HepG2 (cell line): Measurements from ENCODE around the gene CMTM4. TPM values are rescaled to one million over a fixed set of nuclear protein-coding genes. Genes with fewer than 3 reads are reported as not detected.
A peak's percentile ranks its signal among the peaks of the same experiment; 100 is the strongest.

ENCODE experiments used
- ARNT2 ChIP-seq: sonication (generic); formaldehyde crosslinking; IDR thresholded peaks from 2 replicates; pipeline ENCODE4 v1.8.0; 2022; ENCODE audit warnings: mild to moderate bottlenecking, low read depth, missing genetic modification reagents, moderate library complexity
- CBX2 ChIP-seq, 2 experiments: fragments of 200-600 bp in 1 of 2; sonication (generic); formaldehyde crosslinking in 1 of 2; IDR thresholded peaks; 2 replicates each; pipeline versions ENCODE4 v1.7.0 to v1.8.1; 2018 to 2022; ENCODE audit warnings: low read depth in 2 of 2, low read length in 1 of 2, mild to moderate bottlenecking in 1 of 2, missing genetic modification reagents in 1 of 2
- HNRNPUL1 ChIP-seq: fragments of 200-400 bp; formaldehyde crosslinking; IDR thresholded peaks from 2 replicates; pipeline ENCODE4 v1.6.1; 2017; ENCODE audit warnings: low read depth, mild to moderate bottlenecking, low read length, moderate library complexity
- KDM4B ChIP-seq: sonication (generic); formaldehyde crosslinking; IDR thresholded peaks from 2 replicates; pipeline ENCODE4 v1.4.0; 2020; ENCODE audit warnings: missing genetic modification reagents
- NKX3-1 ChIP-seq: sonication (generic); formaldehyde crosslinking; IDR thresholded peaks from 2 replicates; pipeline ENCODE4 v1.5.0; 2020; ENCODE audit warnings: missing genetic modification reagents
- POLR2A ChIP-seq, 2 experiments: IDR thresholded peaks; 2 replicates each; pipeline ENCODE4 v1.6.1; 2011; ENCODE audit warnings: low read depth in 2 of 2, low read length in 2 of 2, mild to moderate bottlenecking in 1 of 2, moderate library complexity in 1 of 2; ENCODE audit not compliant: insufficient read depth in 1 of 2
- THAP11 ChIP-seq: IDR thresholded peaks from 2 replicates; pipeline ENCODE4 v1.6.1; 2016; ENCODE audit warnings: missing biosample characterization, missing genetic modification reagents
- ZNF501 ChIP-seq: sonication (generic); formaldehyde crosslinking; IDR thresholded peaks from 2 replicates; pipeline ENCODE4 v1.5.1; 2020; ENCODE audit warnings: mild to moderate bottlenecking, moderate library complexity, missing genetic modification reagents
- ZNF570 ChIP-seq: sonication (generic); formaldehyde crosslinking; IDR thresholded peaks from 2 replicates; pipeline ENCODE4 v1.4.0; 2020; ENCODE audit warnings: mild to moderate bottlenecking, missing genetic modification reagents, borderline replicate concordance
- polyA plus RNA-seq, 8 experiments: library from polyadenylated mRNA; depleted of rRNA in 3 of 8; stranded (reverse) in 7 of 8; unstranded in 1 of 8; fragments of >200 nt; fragmentation: Illumina TruSeq in 4 of 8; extraction: Trizol in 4 of 8; gene quantifications; 2 replicates each; pipeline versions ENCODE4 v1.2.1 to v1.2.3, GENCODE V29; 2011 to 2016; ENCODE audit warnings: low read depth in 4 of 8, missing spikeins in 1 of 8, mixed read lengths in 1 of 8; ENCODE audit not compliant: insufficient read depth in 1 of 8
- total RNA-seq, 5 experiments: library from RNA; depleted of rRNA; stranded (reverse); fragments of >200 nt; fragmentation: Illumina TruSeq; extraction: Trizol; gene quantifications; 2 replicates each; pipeline ENCODE4 v1.2.3, GENCODE V29; 2016; ENCODE audit warnings: low read depth in 1 of 5
- TF ChIP-seq, protein P1 (sequence below), 2 experiments: sonication (generic) in 1 of 2; formaldehyde crosslinking in 1 of 2; IDR thresholded peaks; 2 replicates each; pipeline versions ENCODE4 v1.4.0 to v1.6.1; 2018 to 2020; ENCODE audit warnings: missing genetic modification reagents in 2 of 2, borderline replicate concordance in 1 of 2, low read depth in 1 of 2, mild to moderate bottlenecking in 1 of 2, missing biosample characterization in 1 of 2
- TF ChIP-seq, protein P2 (sequence below): sonication (generic); formaldehyde crosslinking; IDR thresholded peaks from 2 replicates; pipeline ENCODE4 v1.8.0; 2022; ENCODE audit warnings: missing genetic modification reagents, mild to moderate bottlenecking, borderline replicate concordance
- TF ChIP-seq, protein P3 (sequence below): sonication (generic); formaldehyde crosslinking; IDR thresholded peaks from 2 replicates; pipeline ENCODE4 v1.9.0; 2022; ENCODE audit warnings: missing genetic modification reagents, mild to moderate bottlenecking, borderline replicate concordance
- TF ChIP-seq, protein P4 (sequence below): sonication (generic); formaldehyde crosslinking; IDR thresholded peaks from 2 replicates; pipeline ENCODE4 v1.4.0; 2020; ENCODE audit warnings: missing genetic modification reagents; ENCODE audit errors: not compliant biosample characterization
- TF ChIP-seq, protein P5 (sequence below): sonication (generic); formaldehyde crosslinking; IDR thresholded peaks from 2 replicates; pipeline ENCODE4 v1.5.0; 2020; ENCODE audit warnings: mild to moderate bottlenecking, missing genetic modification reagents, borderline replicate concordance
- TF ChIP-seq, protein P6 (sequence below): sonication (generic); formaldehyde crosslinking; IDR thresholded peaks from 2 replicates; pipeline ENCODE4 v1.4.0; 2020; ENCODE audit warnings: missing genetic modification reagents, borderline replicate concordance

Gene CMTM4
- total and polyA plus RNA-seq, 2 of the 13 experiments (the other 11 are each of a cell fraction or from before 2014, with no cell fraction given), result 32.0 to 36.3 TPM

DNA sequence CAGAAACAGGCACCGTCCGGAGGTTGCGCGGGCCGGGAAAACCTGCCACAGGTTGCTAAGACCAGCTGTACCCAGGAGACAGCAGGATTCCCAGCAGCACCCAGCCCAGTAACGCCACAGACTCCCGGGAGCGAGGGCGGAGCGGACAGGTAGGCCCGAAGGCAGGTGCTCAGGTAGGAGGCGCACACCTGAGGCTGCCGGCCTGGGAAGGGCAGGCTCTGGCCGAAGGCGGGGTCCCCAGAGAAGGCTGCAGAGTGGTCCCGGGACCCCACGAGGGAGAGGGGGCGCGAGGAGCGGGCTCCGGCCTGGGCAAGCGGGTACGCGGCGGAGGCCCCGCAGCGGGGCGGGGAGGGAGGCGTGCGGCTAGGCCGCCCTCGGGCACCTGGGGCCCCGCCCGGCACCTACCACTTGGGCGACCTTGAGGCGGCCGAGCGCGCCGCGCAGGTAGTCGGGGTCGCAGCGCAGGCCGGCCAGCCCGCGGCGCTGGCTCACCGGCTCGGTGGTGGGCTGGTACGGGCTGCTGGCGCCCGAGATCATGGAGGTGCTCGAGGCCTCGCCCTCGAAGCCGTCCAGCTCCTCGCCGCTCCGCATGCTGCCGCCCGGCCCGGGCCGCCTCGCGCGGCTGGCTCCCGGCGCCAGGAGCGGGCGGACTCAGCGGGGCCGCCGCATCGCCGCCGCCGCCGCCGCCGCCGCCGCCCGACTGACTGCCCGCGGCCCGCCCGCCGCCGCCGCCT, 441 bp downstream of the CMTM4 start (continued):
- TF ChIP-seq POLR2A (IDR thresholded peaks at IDR 0.05; ENCODE audit: insufficient read depth in 1 of 2, low read depth in 2 of 2, low read length in 2 of 2) (peak in 1 of 2 experiments; percentile 41; a peak in 1 of 4 replicates), ARNT2 (peak; percentile 75), ZNF570 (CRISPR knock-in tag) (no peak), CBX2 (IDR thresholded peaks at IDR 0.05; ENCODE audit: low read depth, low read length) (no peak), CBX2 (CRISPR knock-in tag; IDR thresholded peaks at IDR 0.05; ENCODE audit: low read depth) (peak; percentile 46; the same call in 1 of the 2 replicates), KDM4B (CRISPR knock-in tag) (no peak), NKX3-1 (no peak), THAP11 (peak; percentile 16; the same call in 1 of the 2 replicates), ZNF501 (CRISPR knock-in tag) (peak; percentile 54; the same call in 1 of the 2 replicates), HNRNPUL1 (no peak)
- TF ChIP-seq, protein P1, sequence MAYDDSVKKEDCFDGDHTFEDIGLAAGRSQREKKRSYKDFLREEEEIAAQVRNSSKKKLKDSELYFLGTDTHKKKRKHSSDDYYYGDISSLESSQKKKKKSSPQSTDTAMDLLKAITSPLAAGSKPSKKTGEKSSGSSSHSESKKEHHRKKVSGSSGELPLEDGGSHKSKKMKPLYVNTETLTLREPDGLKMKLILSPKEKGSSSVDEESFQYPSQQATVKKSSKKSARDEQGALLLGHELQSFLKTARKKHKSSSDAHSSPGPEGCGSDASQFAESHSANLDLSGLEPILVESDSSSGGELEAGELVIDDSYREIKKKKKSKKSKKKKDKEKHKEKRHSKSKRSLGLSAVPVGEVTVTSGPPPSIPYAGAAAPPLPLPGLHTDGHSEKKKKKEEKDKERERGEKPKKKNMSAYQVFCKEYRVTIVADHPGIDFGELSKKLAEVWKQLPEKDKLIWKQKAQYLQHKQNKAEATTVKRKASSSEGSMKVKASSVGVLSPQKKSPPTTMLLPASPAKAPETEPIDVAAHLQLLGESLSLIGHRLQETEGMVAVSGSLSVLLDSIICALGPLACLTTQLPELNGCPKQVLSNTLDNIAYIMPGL (CRISPR knock-in tag; IDR thresholded peaks at IDR 0.05; ENCODE audit: borderline replicate concordance in 1 of 2, low read depth in 1 of 2), result peak; percentile 26 to 40; a peak in 2 of 4 replicates
- TF ChIP-seq, protein P2, sequence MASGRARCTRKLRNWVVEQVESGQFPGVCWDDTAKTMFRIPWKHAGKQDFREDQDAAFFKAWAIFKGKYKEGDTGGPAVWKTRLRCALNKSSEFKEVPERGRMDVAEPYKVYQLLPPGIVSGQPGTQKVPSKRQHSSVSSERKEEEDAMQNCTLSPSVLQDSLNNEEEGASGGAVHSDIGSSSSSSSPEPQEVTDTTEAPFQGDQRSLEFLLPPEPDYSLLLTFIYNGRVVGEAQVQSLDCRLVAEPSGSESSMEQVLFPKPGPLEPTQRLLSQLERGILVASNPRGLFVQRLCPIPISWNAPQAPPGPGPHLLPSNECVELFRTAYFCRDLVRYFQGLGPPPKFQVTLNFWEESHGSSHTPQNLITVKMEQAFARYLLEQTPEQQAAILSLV (CRISPR knock-in tag), result no peak
- TF ChIP-seq, protein P3, sequence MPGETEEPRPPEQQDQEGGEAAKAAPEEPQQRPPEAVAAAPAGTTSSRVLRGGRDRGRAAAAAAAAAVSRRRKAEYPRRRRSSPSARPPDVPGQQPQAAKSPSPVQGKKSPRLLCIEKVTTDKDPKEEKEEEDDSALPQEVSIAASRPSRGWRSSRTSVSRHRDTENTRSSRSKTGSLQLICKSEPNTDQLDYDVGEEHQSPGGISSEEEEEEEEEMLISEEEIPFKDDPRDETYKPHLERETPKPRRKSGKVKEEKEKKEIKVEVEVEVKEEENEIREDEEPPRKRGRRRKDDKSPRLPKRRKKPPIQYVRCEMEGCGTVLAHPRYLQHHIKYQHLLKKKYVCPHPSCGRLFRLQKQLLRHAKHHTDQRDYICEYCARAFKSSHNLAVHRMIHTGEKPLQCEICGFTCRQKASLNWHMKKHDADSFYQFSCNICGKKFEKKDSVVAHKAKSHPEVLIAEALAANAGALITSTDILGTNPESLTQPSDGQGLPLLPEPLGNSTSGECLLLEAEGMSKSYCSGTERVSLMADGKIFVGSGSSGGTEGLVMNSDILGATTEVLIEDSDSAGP, result peak; percentile 53; the same call in 1 of the 2 replicates
- TF ChIP-seq, protein P4, sequence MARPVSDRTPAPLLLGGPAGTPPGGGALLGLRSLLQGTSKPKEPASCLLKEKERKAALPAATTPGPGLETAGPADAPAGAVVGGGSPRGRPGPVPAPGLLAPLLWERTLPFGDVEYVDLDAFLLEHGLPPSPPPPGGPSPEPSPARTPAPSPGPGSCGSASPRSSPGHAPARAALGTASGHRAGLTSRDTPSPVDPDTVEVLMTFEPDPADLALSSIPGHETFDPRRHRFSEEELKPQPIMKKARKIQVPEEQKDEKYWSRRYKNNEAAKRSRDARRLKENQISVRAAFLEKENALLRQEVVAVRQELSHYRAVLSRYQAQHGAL (CRISPR knock-in tag), result no peak
- TF ChIP-seq, protein P5, sequence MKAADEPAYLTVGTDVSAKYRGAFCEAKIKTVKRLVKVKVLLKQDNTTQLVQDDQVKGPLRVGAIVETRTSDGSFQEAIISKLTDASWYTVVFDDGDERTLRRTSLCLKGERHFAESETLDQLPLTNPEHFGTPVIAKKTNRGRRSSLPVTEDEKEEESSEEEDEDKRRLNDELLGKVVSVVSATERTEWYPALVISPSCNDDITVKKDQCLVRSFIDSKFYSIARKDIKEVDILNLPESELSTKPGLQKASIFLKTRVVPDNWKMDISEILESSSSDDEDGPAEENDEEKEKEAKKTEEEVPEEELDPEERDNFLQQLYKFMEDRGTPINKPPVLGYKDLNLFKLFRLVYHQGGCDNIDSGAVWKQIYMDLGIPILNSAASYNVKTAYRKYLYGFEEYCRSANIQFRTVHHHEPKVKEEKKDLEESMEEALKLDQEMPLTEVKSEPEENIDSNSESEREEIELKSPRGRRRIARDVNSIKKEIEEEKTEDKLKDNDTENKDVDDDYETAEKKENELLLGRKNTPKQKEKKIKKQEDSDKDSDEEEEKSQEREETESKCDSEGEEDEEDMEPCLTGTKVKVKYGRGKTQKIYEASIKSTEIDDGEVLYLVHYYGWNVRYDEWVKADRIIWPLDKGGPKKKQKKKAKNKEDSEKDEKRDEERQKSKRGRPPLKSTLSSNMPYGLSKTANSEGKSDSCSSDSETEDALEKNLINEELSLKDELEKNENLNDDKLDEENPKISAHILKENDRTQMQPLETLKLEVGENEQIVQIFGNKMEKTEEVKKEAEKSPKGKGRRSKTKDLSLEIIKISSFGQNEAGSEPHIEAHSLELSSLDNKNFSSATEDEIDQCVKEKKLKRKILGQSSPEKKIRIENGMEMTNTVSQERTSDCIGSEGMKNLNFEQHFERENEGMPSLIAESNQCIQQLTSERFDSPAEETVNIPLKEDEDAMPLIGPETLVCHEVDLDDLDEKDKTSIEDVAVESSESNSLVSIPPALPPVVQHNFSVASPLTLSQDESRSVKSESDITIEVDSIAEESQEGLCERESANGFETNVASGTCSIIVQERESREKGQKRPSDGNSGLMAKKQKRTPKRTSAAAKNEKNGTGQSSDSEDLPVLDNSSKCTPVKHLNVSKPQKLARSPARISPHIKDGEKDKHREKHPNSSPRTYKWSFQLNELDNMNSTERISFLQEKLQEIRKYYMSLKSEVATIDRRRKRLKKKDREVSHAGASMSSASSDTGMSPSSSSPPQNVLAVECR (CRISPR knock-in tag), result no peak
- TF ChIP-seq, protein P6, sequence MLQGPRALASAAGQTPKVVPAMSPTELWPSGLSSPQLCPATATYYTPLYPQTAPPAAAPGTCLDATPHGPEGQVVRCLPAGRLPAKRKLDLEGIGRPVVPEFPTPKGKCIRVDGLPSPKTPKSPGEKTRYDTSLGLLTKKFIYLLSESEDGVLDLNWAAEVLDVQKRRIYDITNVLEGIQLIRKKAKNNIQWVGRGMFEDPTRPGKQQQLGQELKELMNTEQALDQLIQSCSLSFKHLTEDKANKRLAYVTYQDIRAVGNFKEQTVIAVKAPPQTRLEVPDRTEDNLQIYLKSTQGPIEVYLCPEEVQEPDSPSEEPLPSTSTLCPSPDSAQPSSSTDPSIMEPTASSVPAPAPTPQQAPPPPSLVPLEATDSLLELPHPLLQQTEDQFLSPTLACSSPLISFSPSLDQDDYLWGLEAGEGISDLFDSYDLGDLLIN (CRISPR knock-in tag), result no peak
